Activated T-helper 2 cell treated with anti-CD3 and anti-CD28 coated beads, Interferon-gamma antibody, Interleukin-2, Interleukin-4, amounts not matched to agents 10 μg/mL and 5 μg/mL and 100 μg/mL, durations not matched to agents 14 hours and 24 hours and 36 hours (primary cell): ENCODE data around the gene CCNY. TPM values are rescaled to one million over a fixed set of nuclear protein-coding genes. Genes with fewer than 3 reads are reported as not detected.

ENCODE experiments used
- DNase-seq: peaks from one replicate; pipeline ENCODE4 v3.0.0; 2021; ENCODE audit warnings: low spot score
- H3K27ac Mint-ChIP-seq: one replicate; pipeline ENCODE4 v1.8.0; 2021; ENCODE audit warnings: mixed read lengths
- H3K27me3 Mint-ChIP-seq: one replicate; pipeline ENCODE4 v1.8.0; 2021; ENCODE audit warnings: low read depth, mixed read lengths
- H3K36me3 Mint-ChIP-seq: one replicate; pipeline ENCODE4 v1.8.0; 2021; ENCODE audit warnings: low read depth, mixed read lengths
- H3K4me1 Mint-ChIP-seq: one replicate; pipeline ENCODE4 v1.8.0; 2021; ENCODE audit warnings: low read depth, mixed read lengths
- H3K4me3 Mint-ChIP-seq: one replicate; pipeline ENCODE4 v1.8.0; 2021; ENCODE audit warnings: low read depth, mild to moderate bottlenecking, moderate library complexity, mixed read lengths
- H3K9me3 Mint-ChIP-seq: one replicate; pipeline ENCODE4 v1.8.0; 2021; ENCODE audit warnings: mixed read lengths
- intact Hi-C: fragments of 100-400 bp; cut with micrococcal nuclease; formaldehyde crosslinking; loops from one replicate; pipeline ENCODE4 v1.15.1; 2023
- total RNA-seq: library from RNA; stranded (reverse); gene quantifications from 2 replicates; pipeline ENCODE4 v1.2.3, GENCODE V29; 2022

The CCNY gene
- total RNA-seq, 1 donor from 2014 or later = 60.4 TPM

DNA sequence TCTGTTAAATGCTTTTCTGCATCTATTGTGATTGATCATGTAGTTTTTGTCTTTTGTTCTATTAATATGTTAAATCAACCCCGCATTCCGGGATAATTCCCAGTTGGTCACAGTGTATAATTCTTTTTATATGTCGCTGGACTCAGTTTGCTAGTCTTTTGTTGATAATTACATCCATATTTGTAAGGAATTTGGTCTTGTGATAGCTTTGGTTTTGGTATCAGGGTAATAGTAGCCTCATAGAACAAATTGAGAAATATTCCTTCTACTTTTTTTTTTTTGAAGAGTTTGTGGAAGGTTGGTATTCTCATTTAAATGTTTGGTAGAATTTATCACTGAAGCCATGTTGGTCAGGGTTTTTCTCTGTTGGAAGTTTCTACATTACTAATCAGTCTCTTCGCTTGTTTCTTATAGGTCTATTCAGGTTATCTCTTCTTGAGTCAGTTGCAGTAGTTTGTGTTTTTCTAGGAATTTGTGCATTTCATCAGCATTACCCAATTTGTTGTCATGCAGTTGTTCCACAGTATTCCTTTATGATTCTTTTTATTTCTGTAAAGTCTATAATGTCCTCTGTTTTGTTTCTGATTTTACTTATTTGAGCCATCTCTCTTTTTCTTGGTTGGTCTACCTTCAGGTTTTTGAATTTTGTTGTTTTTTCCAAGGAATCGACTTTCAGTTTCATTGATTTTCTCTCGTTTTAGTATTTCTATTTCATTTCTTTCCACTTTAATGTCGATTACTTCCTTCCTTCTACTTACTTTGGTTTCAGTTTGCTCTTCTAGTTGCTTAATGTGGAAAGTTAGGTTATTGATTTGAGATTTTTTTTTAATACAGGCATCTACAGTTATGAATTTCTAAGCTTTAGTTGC, 204.2 kb downstream of the CCNY start:
- peaks cover 28% of the 10 kb centered on the region for H3K4me1 Mint-ChIP-seq
- peaks cover 36% of the 10 kb centered on the region for H3K9me3 Mint-ChIP-seq
- H3K36me3 Mint-ChIP-seq = peaks cover 63% of the 10 kb centered on the region
- peak overlapping the region; percentile 31 for H3K4me3 Mint-ChIP-seq
- no peak for DNase-seq
- intact Hi-C loops = loop anchor here (10.0 kb wide), 1 partner anchor 196 kb away; no protein-coding TSS in a partner anchor
- peak overlapping the region; percentile 81 for H3K27ac Mint-ChIP-seq
- no peaks in the 10 kb centered on the region for H3K27me3 Mint-ChIP-seq

DNA sequence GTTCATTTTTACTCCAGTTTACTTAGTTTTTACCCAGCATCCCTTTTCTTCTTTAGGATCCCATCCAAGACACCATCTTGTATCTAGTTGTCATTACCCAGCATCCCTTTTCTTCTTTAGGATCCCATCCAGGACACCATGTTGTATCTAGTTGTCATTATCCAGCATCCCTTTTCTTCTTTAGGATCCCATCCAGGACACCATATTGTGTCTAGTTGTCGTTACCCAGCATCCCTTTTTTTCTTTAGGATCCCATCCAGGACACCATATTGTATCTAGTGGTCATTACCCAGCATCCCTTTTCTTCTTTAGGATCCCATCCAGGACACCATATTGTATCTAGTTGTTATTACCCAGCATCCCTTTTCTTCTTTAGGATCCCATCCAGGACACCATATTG, 205.4 kb downstream of the CCNY start:
- no peak for DNase-seq
- H3K9me3 Mint-ChIP-seq = peaks cover 26% of the 10 kb centered on the region
- H3K27me3 Mint-ChIP-seq = no peaks in the 10 kb centered on the region
- H3K4me3 Mint-ChIP-seq = no peak overlapping the region
- no peak overlapping the region for H3K27ac Mint-ChIP-seq
- peaks cover 28% of the 10 kb centered on the region for H3K4me1 Mint-ChIP-seq
- peaks cover 53% of the 10 kb centered on the region for H3K36me3 Mint-ChIP-seq
- intact Hi-C loops = loop anchor here (10.0 kb wide), 1 partner anchor 197 kb away; no protein-coding TSS in a partner anchor

DNA sequence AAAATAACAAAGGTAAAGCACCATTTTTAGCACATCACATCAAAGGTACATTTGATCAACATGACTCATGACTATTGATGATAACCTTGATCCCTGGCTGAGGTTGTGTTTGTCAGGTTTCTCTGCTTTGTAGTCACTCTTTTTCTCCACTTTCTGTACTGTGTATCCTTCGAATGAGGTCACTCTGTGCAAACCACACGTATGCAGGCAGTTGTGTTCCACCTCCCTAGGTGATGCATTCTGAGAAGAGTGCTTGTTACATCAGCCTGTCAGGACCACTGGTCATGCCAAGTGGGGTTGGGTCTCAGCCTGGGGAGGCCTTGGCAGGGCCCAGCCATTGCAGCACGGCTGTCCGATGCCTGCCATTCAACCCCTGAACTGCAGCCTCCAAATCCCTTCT, 206.0 kb downstream of the CCNY start:
- peak overlapping the region; percentile 63 for H3K27ac Mint-ChIP-seq
- H3K9me3 Mint-ChIP-seq = peaks cover 26% of the 10 kb centered on the region
- no peak for DNase-seq
- intact Hi-C loops = loop anchor here (10.0 kb wide), 1 partner anchor 198 kb away; no protein-coding TSS in a partner anchor
- H3K27me3 Mint-ChIP-seq = no peaks in the 10 kb centered on the region
- no peak overlapping the region for H3K4me3 Mint-ChIP-seq
- peaks cover 28% of the 10 kb centered on the region for H3K4me1 Mint-ChIP-seq
- H3K36me3 Mint-ChIP-seq = peaks cover 47% of the 10 kb centered on the region

DNA sequence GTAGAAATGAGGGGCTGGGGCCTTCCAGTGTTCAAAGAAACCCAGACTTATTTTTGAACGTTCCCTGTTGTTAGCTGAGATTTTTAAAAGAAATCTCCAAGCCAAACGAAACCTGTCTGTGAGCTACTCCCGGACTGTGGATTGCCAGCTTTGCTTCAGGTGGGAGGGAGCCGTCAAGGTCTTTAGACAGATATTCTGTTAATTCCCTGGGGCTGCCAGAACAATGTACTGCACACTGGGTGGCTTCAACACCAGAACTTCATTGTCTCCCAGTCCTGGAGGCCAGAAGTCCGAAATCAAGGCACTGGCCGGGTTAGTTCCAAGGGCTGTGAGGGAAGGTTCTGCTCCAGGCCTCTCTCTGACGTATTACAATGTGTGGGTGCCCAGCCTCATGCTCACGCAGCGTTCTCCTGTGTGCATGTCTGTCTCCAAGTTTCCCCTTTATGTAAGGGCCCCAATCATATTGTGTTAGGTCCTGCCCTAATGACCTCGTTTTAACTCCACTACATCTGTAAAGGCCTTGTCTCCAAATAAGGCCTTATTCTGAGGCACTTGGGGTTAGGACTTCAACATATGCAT, 208.9 kb downstream of the CCNY start:
- Mint-ChIP-seq H3K9me3 (peaks cover 11% of the 10 kb centered on the region), H3K27me3 (no peaks in the 10 kb centered on the region), H3K27ac (no peak overlapping the region), H3K36me3 (peaks cover 23% of the 10 kb centered on the region), H3K4me3 (no peak overlapping the region), H3K4me1 (peaks cover 20% of the 10 kb centered on the region)
- intact Hi-C loops = loop anchor here (10.0 kb wide), 1 partner anchor 200 kb away; no protein-coding TSS in a partner anchor
- no peak for DNase-seq

DNA sequence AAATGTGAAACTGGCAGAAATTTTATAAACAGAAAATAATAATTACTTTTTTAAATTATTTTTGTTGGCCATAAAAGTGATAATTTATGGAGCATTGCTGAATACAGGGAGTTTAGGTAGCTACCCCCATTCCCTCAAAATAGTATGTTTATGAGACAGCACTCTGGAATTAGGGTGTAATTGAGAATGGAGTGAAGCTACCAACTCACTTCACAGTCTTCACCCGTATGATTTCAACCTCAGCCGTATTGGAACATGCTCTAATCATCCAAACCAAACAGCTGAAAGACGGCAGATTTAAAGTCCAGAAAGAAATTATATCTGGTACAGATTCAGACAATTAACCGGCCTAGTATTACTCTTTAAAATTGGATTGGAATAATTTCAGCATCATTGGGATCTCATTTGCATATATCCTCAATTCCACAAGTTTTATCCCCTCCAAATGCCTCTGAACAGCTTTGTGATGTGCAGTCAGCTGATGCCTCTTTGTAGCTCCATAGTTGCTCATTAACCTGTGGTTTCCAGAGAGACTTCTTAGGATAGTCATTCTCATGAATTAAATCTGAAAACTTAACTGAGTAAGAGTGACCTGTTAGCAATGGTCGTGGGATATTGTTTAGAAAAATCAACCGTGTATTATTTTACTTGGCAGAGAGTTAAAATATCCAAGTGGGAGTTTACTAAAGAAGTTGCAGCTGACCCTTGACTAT, 209.7 kb downstream of the CCNY start:
- intact Hi-C loops = loop anchor here (10.0 kb wide), 1 partner anchor 201 kb away; no protein-coding TSS in a partner anchor
- H3K9me3 Mint-ChIP-seq = peaks cover 4% of the 10 kb centered on the region
- H3K4me3 Mint-ChIP-seq = no peak overlapping the region

DNA sequence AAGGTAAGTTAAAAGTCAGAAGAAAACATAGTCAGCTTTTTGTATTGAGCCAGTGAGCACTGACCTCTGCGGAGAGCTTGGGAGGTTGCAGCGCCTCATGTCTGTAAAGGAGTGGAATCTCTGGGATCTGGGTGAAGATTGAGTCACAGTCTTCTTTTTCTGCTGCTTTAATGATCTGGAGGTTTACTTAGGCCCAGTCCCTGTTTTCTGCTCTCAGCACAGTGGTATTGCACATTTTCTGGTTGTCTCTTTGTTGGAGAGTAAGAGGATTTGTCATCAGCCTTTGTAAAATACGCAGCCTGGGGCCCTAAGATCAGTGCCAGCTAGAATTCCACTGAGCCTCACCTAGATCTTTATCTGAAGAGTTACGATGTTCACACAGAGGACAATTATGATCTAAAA, 210.5 kb downstream of the CCNY start:
- H3K4me1 Mint-ChIP-seq = peaks cover 7% of the 10 kb centered on the region
- no peak overlapping the region for H3K27ac Mint-ChIP-seq
- H3K4me3 Mint-ChIP-seq = no peak overlapping the region
- intact Hi-C loops = loop anchor here (10.0 kb wide), 1 partner anchor 202 kb away; no protein-coding TSS in a partner anchor
- H3K27me3 Mint-ChIP-seq = no peaks in the 10 kb centered on the region
- DNase-seq = no peak
- H3K9me3 Mint-ChIP-seq = peaks cover 4% of the 10 kb centered on the region
- peaks cover 14% of the 10 kb centered on the region for H3K36me3 Mint-ChIP-seq

More for the DNA sequence above, 209.7 kb downstream of the CCNY start:
- Mint-ChIP-seq H3K27me3 (no peaks in the 10 kb centered on the region), H3K4me1 (peaks cover 12% of the 10 kb centered on the region), H3K36me3 (peaks cover 18% of the 10 kb centered on the region), H3K27ac (no peak overlapping the region)
- DNase-seq = no peak

DNA sequence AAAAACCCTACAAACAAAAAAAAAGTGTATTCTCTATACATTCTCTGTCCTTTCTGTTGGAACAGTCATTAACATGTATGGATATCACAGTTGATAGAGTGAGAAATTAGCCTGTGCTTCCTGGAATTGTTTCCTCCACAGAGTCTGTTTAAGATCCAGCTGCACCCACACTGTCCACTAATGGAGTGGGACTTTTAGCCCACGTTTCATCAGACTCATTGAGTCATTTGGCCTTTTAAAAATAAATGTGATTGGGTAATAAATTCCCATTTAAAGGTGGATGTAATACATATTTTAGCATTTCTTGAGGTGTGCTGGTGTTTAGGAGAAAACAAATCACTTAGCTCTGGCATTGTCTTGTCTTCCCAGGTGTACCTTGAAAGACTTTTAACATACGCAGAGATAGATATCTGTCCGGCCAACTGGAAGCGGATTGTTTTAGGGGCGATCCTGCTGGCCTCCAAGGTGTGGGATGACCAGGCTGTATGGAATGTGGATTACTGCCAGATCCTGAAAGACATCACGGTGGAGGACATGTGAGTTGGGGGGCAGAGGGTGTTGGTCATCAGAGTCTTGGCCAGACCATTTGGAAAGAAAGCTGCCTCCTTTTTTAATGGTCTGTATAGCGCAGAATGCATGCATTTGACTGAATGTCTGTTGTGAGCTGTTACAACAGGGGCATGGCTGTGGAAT, 216.5 kb downstream of the CCNY start:
- Mint-ChIP-seq H3K27me3 (no peaks in the 10 kb centered on the region), H3K36me3 (peaks cover 15% of the 10 kb centered on the region), H3K4me3 (no peak overlapping the region), H3K9me3 (no peaks in the 10 kb centered on the region), H3K4me1 (no peaks in the 10 kb centered on the region), H3K27ac (no peak overlapping the region)
- intact Hi-C loops = no loop called here
- DNase-seq = no peak

DNA sequence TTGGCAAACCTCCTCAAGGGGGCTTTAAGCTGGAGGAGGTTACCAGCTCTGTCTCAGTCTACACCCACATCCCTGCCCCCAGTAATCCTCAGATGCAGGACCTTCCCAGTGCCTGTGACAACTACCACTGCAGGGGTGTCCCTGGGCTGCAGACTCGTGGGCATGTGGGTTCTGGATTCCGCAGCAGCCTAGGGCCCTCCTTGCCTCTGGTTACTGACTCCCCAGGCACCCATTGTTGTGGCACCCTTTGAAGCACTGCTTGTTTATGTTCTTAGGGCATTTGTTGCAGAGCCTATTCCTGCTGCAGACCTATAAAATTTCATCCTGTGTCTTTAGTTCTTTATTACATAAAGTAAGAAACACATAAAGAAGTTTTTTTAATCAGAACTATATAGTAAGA, 217.7 kb downstream of the CCNY start:
- Mint-ChIP-seq H3K27ac (no peak overlapping the region), H3K4me3 (no peak overlapping the region), H3K36me3 (peaks cover 15% of the 10 kb centered on the region), H3K4me1 (no peaks in the 10 kb centered on the region), H3K9me3 (no peaks in the 10 kb centered on the region), H3K27me3 (no peaks in the 10 kb centered on the region)
- intact Hi-C loops = no loop called here
- no peak for DNase-seq

DNA sequence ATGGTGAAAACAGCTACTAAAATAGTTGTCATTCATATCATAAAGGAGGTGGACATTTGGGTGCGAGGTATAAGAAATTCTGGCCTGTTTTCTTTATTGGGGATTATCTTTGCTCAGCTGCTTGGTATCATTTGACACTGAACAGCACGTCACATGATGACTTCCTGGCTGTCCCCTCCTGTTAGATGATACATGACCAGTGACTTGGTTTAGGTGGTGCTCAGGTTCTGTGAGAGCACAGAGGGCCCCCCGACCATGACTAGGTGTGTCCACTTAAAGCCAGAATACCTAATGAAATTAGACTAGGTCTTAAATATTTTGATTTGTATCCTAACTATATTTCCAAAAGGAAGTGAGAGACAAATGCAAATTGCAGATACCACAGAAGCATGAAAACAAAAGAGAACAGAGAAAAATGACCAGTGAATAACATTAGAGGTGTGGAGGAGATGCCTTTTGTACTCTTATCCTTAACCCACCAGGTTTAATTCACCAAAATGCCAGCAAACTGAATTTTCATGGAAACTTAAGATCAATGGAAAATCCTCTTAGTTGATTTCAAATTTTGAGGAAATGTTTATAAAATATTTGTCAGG, 218.2 kb downstream of the CCNY start:
- intact Hi-C loops = no loop called here
- Mint-ChIP-seq H3K27ac (no peak overlapping the region), H3K9me3 (no peaks in the 10 kb centered on the region), H3K4me1 (no peaks in the 10 kb centered on the region), H3K4me3 (no peak overlapping the region), H3K27me3 (no peaks in the 10 kb centered on the region), H3K36me3 (peaks cover 15% of the 10 kb centered on the region)
- no peak for DNase-seq

DNA sequence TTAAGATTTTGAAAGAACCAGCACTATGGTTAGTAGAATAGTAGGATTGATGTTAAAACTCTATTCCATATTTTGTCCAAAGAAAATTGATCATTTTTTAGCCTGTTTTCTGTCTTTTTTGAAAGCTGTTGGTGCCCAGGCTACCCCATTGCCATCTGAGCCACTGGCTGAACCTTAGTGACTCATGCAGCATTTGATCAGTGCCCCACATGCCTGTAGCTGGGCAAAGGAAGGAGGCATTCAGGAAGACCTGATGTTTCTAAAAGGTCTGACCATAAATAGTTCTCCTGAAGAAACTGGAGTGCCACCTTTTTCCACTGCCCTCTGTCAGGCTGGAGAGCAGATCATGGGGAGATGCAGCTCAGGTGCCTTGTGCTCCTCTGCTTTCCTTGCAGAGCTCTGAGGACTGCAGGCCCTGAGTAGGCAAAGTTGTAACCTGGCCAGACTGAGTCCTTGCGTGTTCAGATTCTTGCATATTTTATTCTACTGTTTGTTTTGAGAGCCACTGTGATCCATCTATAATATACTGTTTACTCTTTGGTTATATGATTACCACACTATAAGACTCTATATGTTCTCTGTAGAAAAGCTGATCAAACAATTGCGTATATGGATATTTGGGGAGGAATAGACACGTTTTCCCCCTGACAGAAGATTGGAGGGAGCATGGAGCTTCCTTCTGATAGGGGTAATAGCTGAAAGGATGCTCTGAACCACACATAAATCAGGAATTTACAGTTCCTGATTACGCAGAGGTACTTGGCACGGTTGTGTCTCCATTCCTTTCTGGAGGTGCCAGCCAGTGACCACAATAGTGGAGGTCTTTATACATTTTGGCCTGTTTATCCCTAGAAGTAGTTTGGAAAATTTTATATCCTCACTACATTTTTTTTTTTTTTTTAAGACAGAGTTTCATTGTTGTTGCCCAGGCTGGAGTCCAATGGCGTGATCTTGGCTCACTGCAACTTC, 219.9 kb downstream of the CCNY start:
- Mint-ChIP-seq H3K9me3 (no peaks in the 10 kb centered on the region), H3K4me1 (no peaks in the 10 kb centered on the region), H3K36me3 (peaks cover 11% of the 10 kb centered on the region), H3K4me3 (no peak overlapping the region), H3K27ac (no peak overlapping the region), H3K27me3 (no peaks in the 10 kb centered on the region)
- no peak for DNase-seq
- intact Hi-C loops = no loop called here

DNA sequence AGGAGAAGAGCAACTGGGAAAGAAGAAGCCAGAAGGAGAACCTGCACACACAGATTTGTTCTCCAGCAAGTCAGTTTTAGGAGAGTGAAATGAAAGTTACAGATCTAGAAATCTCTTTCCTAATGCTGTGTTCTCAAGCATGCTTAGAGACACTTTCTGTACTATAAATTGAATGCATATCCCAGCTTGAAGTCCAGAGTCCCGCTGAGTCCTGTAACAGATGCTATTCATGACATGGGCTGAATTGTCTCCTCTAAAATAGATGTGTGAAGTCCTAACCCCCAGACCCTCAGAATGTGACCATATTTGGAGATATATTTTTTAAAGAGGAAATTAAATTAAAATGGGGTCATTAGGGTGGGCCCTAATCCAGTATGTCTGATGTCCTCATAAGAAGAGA, 222.0 kb downstream of the CCNY start:
- Mint-ChIP-seq H3K27me3 (no peaks in the 10 kb centered on the region), H3K36me3 (peaks cover 8% of the 10 kb centered on the region), H3K9me3 (no peaks in the 10 kb centered on the region), H3K4me1 (no peaks in the 10 kb centered on the region), H3K27ac (no peak overlapping the region), H3K4me3 (no peak overlapping the region)
- no peak for DNase-seq
- intact Hi-C loops = no loop called here
